Left ventricle myocardium inferior (tissue), 1 donor: ENCODE data around the gene MTRF1L. TPM values are rescaled to one million over a fixed set of nuclear protein-coding genes. Genes with fewer than 3 reads are reported as not detected.

ENCODE experiments used
- DNase-seq: peaks from one replicate; pipeline ENCODE4 v3.0.0-alpha.2; 2020
- H3K27ac ChIP-seq: fragments of 200-600 bp; replicated peaks from 2 replicates; pipeline ENCODE4 v1.8.0; 2021
- H3K27me3 ChIP-seq: fragments of 200-600 bp; 2 replicates; pipeline ENCODE4 v1.8.0; 2021; ENCODE audit warnings: low read depth
- H3K36me3 ChIP-seq: fragments of 200-600 bp; 2 replicates; pipeline ENCODE4 v1.8.0; 2021
- H3K4me1 ChIP-seq: fragments of 200-600 bp; 2 replicates; pipeline ENCODE4 v1.8.0; 2021
- H3K4me3 ChIP-seq: fragments of 200-600 bp; 2 replicates; pipeline ENCODE4 v1.8.0; 2021; ENCODE audit warnings: mild to moderate bottlenecking, moderate library complexity
- H3K9me3 ChIP-seq: fragments of 200-600 bp; replicated peaks from 2 replicates; pipeline ENCODE4 v1.8.0; 2021
- CTCF ChIP-seq: fragments of 200-600 bp; IDR thresholded peaks from 2 replicates; pipeline ENCODE4 v1.8.0; 2021; ENCODE audit warnings: antibody characterized with exemption, mild to moderate bottlenecking, borderline replicate concordance
- intact Hi-C: fragments of 100-400 bp; cut with micrococcal nuclease; formaldehyde crosslinking; loops from one replicate; pipeline ENCODE4 v1.11.0; 2022
- total RNA-seq: library from RNA; stranded (reverse); fragmentation: NEBNext Ultra II Directional; extraction: Animal tissue kit (Norgen Biotek cat#: 25700); gene quantifications from one replicate; pipeline ENCODE4 v1.2.1, GENCODE V29; 2021
- donor health status: DM: no; HTN: yes; CAD: no; lungs with severe emphysema.

MTRF1L gene
- total RNA-seq, 1 donor from 2014 or later, result 30.9 TPM

GRCh38 chr6:152978058-152978457 is 24.5 kb downstream of the MTRF1L start:
- Histone ChIP-seq H3K27me3 (no peaks in the 10 kb centered on the region), H3K36me3 (peaks cover 19% of the 10 kb centered on the region), H3K4me3 (no peak overlapping the region), H3K27ac (no peak overlapping the region), H3K4me1 (peaks cover 11% of the 10 kb centered on the region), H3K9me3 (no peaks in the 10 kb centered on the region)
- DNase-seq, result no peak
- TF ChIP-seq CTCF, result no peak
- intact Hi-C loops, result no loop called here

- Histone ChIP-seq H3K36me3 (peaks cover 24% of the 10 kb centered on the region), H3K27ac (no peak overlapping the region), H3K27me3 (no peaks in the 10 kb centered on the region), H3K4me1 (peaks cover 8% of the 10 kb centered on the region), H3K9me3 (no peaks in the 10 kb centered on the region), H3K4me3 (no peak overlapping the region)
- no peak for TF ChIP-seq CTCF
- DNase-seq, result no peak
- intact Hi-C loops, result no loop called here
These were observed 25.0 kb downstream of the MTRF1L start for GRCh38 chr6:152977556-152977955.

DNA sequence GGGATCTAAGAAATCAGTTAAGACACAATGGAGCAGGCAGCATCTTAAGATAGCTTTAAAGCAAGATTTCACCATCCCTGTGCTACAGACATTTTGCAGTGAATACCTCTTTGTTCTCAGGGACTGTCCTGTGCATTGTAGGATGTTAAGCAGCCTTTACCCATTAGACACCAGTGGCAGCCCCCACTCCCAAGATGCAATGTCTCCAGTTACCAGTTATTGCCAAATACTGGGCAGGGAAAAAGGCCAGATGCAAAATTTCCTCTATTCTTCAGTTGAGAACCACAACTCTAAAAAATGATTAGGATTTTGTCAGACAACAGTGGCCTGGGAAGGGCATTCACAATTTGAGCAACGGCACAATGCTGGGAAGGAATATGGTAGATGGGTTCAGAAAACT is 25.8 kb downstream of the MTRF1L start:
- DNase-seq, result no peak
- no peaks in the 10 kb centered on the region for H3K4me1 ChIP-seq
- no peak overlapping the region for H3K27ac ChIP-seq
- peaks cover 32% of the 10 kb centered on the region for H3K36me3 ChIP-seq
- no peak for TF ChIP-seq CTCF
- H3K27me3 ChIP-seq, result no peaks in the 10 kb centered on the region
- intact Hi-C loops, result no loop called here
- H3K9me3 ChIP-seq, result no peaks in the 10 kb centered on the region
- no peak overlapping the region for H3K4me3 ChIP-seq

DNA sequence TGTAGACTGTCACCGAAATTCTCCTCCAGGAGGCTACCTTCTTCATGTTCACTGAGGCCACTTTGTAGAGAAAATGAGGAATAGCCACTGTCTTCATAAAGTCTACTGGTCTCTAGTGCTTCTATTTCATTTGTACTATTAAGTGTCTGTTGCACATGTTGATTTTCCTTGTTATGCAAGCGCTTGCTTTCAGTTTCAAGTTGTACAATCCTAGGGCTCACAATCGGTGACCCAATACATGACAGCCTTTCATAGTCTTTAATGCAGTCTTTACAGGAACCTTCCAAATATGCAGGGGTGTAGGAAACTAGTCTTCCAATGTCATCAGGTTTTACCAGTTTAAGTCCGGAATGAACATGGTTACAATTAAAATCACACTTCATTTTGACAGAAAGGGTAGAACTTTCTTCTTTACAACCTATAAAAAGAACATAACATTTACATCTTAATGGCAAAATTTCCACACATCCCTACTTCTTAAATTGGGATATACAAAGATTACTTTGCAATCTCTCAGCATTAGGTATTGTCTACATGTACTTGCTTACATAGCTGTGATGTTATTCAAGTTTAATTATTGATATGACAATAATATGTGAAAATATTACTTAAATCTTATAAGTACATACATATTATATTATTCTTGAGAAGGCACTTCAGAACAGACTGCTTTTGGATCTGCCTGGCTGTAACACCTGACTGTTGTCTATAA is 27.1 kb downstream of the MTRF1L start:
- H3K4me3 ChIP-seq, result no peak overlapping the region
- H3K36me3 ChIP-seq, result peaks cover 46% of the 10 kb centered on the region
- no peak for TF ChIP-seq CTCF
- intact Hi-C loops, result no loop called here
- no peaks in the 10 kb centered on the region for H3K9me3 ChIP-seq
- H3K27ac ChIP-seq, result no peak overlapping the region
- no peak for DNase-seq
- H3K4me1 ChIP-seq, result no peaks in the 10 kb centered on the region
- no peaks in the 10 kb centered on the region for H3K27me3 ChIP-seq

DNA sequence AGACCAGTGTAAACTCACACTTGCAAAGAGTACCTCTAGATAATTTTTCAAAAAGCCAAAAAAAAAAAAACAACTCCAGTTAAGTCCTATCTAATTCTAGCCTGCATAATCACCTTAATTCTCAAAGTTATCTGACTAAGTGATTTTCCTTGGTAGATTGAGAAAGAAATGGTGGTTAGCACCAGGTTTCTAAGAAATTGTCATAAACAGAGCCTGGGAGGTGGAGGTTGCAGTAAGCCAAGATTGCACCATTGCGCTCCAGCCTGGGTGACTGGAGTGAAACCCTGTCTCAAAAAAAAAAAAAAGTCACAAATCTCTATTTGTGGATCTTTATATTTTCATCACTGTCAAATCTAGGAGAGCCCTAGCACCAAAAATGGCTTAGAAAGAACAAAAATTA is 28.6 kb downstream of the MTRF1L start:
- H3K4me3 ChIP-seq, result no peak overlapping the region
- no peak overlapping the region for H3K27ac ChIP-seq
- no peak for TF ChIP-seq CTCF
- H3K36me3 ChIP-seq, result peaks cover 58% of the 10 kb centered on the region
- DNase-seq, result no peak
- no peaks in the 10 kb centered on the region for H3K9me3 ChIP-seq
- intact Hi-C loops, result no loop called here
- no peaks in the 10 kb centered on the region for H3K27me3 ChIP-seq
- no peaks in the 10 kb centered on the region for H3K4me1 ChIP-seq
